ENCODE data around the gene FHOD1.
A peak's percentile ranks its signal among the peaks of the same experiment; 100 is the strongest.

FHOD1 gene

GRCh38 chr16:67193536-67193935 is 53.7 kb downstream of the FHOD1 start:
- Mint-ChIP-seq H3K36me3 (peaks cover 39 to 50% of the 10 kb centered on the region in 2 donors), H3K27me3 (no peaks in the 10 kb centered on the region), H3K4me1 (peaks cover 28 to 68% of the 10 kb centered on the region in 2 donors), H3K27ac (peak overlapping the region; percentile 37), H3K4me3 (peak overlapping the region; percentile 89), H3K9me3 (no peaks in the 10 kb centered on the region)
- ATAC-seq (replicated peaks) (no peak), DNase-seq (no peak)

- H3K9me3 Mint-ChIP-seq = no peaks in the 10 kb centered on the region
Measured at GRCh38 chr16:67192781-67193361, 54.4 kb downstream of the FHOD1 start.

GRCh38 chr16:67191995-67192681 is 55.1 kb downstream of the FHOD1 start, which contains the start of gene E2F4:
Gene E2F4 (plus strand): TSS chr16:67192155. CDS start chr16:67192228, 73 bp downstream.
- peaks cover 0 to 6% of the 10 kb centered on the region in 2 donors for H3K27me3 Mint-ChIP-seq
- ATAC-seq (replicated peaks) (peak; percentile 99 to 100), DNase-seq (peak; percentile 85)
- H3K4me1 Mint-ChIP-seq = peaks cover 23 to 55% of the 10 kb centered on the region in 2 donors
- H3K4me3 Mint-ChIP-seq = peak within 1 kb of the TSS; percentile 89
- peak within 1 kb of the TSS; percentile 88 for H3K27ac Mint-ChIP-seq
- peaks cover 30 to 38% of the 10 kb centered on the region in 2 donors for H3K36me3 Mint-ChIP-seq
- H3K9me3 Mint-ChIP-seq = no peaks in the 10 kb centered on the region

More at GRCh38 chr16:67192781-67193361, 54.4 kb downstream of the FHOD1 start:
- Mint-ChIP-seq H3K4me3 (peak overlapping the region; percentile 89), H3K4me1 (peaks cover 23 to 61% of the 10 kb centered on the region in 2 donors), H3K27me3 (no peaks in the 10 kb centered on the region), H3K27ac (peak overlapping the region; percentile 88), H3K36me3 (peaks cover 33 to 43% of the 10 kb centered on the region in 2 donors)
- ATAC-seq (replicated peaks) (no peak), DNase-seq (no peak)

- ATAC-seq (replicated peaks) (peak in 1 of 2 donors; percentile 2), DNase-seq (no peak)
- H3K4me3 Mint-ChIP-seq = peak overlapping the region; percentile 89
- peak overlapping the region; percentile 88 for H3K27ac Mint-ChIP-seq
- H3K4me1 Mint-ChIP-seq = peaks cover 20 to 49% of the 10 kb centered on the region in 2 donors
- H3K9me3 Mint-ChIP-seq = no peaks in the 10 kb centered on the region
- peaks cover 2 to 12% of the 10 kb centered on the region in 2 donors for H3K27me3 Mint-ChIP-seq
- H3K36me3 Mint-ChIP-seq = peaks cover 23 to 32% of the 10 kb centered on the region in 2 donors
Measured at GRCh38 chr16:67191411-67191994, 55.8 kb downstream of the FHOD1 start.

GRCh38 chr16:67190448-67191399 is 56.6 kb downstream of the FHOD1 start:
- no peak for ATAC-seq (replicated peaks)
- Mint-ChIP-seq H3K4me1 (peaks cover 14 to 41% of the 10 kb centered on the region in 2 donors), H3K36me3 (peaks cover 16 to 24% of the 10 kb centered on the region in 2 donors), H3K27me3 (peaks cover 5 to 13% of the 10 kb centered on the region in 2 donors), H3K27ac (no peak overlapping the region), H3K9me3 (no peaks in the 10 kb centered on the region), H3K4me3 (no peak overlapping the region)
- DNase-seq = no peak

- Mint-ChIP-seq H3K27ac (no peak within 1 kb of the TSS), H3K9me3 (no peaks in the 10 kb centered on the region)
- ATAC-seq (replicated peaks) = no peak
Measured at GRCh38 chr16:67190041-67190440, 57.2 kb downstream of the FHOD1 start, which contains the start of gene EXOC3L1. Gene EXOC3L1 (minus strand): TSS chr16:67190136. CDS start chr16:67189676, 460 bp downstream.

GRCh38 chr16:67188798-67189197 is 58.5 kb downstream of the FHOD1 start:
- ATAC-seq (replicated peaks) (no peak), DNase-seq (no peak)
- Mint-ChIP-seq H3K36me3 (peaks cover 6 to 8% of the 10 kb centered on the region in 2 donors), H3K4me1 (peaks cover 20 to 37% of the 10 kb centered on the region in 2 donors), H3K27me3 (peaks cover 11 to 20% of the 10 kb centered on the region in 2 donors), H3K4me3 (no peak overlapping the region), H3K27ac (no peak overlapping the region), H3K9me3 (no peaks in the 10 kb centered on the region)

More at GRCh38 chr16:67190041-67190440, 57.2 kb downstream of the FHOD1 start, which contains the start of gene EXOC3L1:
- no peak for DNase-seq
- peaks cover 11 to 19% of the 10 kb centered on the region in 2 donors for H3K27me3 Mint-ChIP-seq
- peaks cover 9 to 17% of the 10 kb centered on the region in 2 donors for H3K36me3 Mint-ChIP-seq
- no peak within 1 kb of the TSS for H3K4me3 Mint-ChIP-seq
- H3K4me1 Mint-ChIP-seq = peaks cover 21 to 42% of the 10 kb centered on the region in 2 donors

GRCh38 chr16:67188323-67188722 is 59.0 kb downstream of the FHOD1 start:
- Mint-ChIP-seq H3K4me1 (peaks cover 19 to 32% of the 10 kb centered on the region in 2 donors), H3K36me3 (peaks cover 6 to 8% of the 10 kb centered on the region in 2 donors)

GRCh38 chr16:67187175-67187890 is 59.9 kb downstream of the FHOD1 start:
- Mint-ChIP-seq H3K9me3 (no peaks in the 10 kb centered on the region), H3K36me3 (peaks cover 0 to 3% of the 10 kb centered on the region in 2 donors), H3K4me1 (peaks cover 17 to 24% of the 10 kb centered on the region in 2 donors), H3K27ac (no peak overlapping the region), H3K27me3 (peaks cover 11 to 20% of the 10 kb centered on the region in 2 donors), H3K4me3 (no peak overlapping the region)
- DNase-seq (no peak), ATAC-seq (replicated peaks) (no peak)

More at GRCh38 chr16:67188323-67188722, 59.0 kb downstream of the FHOD1 start:
- Mint-ChIP-seq H3K27me3 (peaks cover 11 to 20% of the 10 kb centered on the region in 2 donors), H3K4me3 (no peak overlapping the region), H3K9me3 (no peaks in the 10 kb centered on the region), H3K27ac (no peak overlapping the region)
- DNase-seq (no peak), ATAC-seq (replicated peaks) (no peak)

- Mint-ChIP-seq H3K4me1 (peaks cover 14 to 19% of the 10 kb centered on the region in 2 donors), H3K27me3 (peaks cover 11 to 20% of the 10 kb centered on the region in 2 donors), H3K4me3 (no peak overlapping the region), H3K36me3 (no peaks in the 10 kb centered on the region), H3K9me3 (no peaks in the 10 kb centered on the region), H3K27ac (no peak overlapping the region)
- DNase-seq (no peak), ATAC-seq (replicated peaks) (no peak)
Measured at GRCh38 chr16:67186550-67186950, 60.7 kb downstream of the FHOD1 start.

- no peaks in the 10 kb centered on the region for H3K36me3 Mint-ChIP-seq
- H3K9me3 Mint-ChIP-seq = no peaks in the 10 kb centered on the region
- H3K27me3 Mint-ChIP-seq = peaks cover 11 to 20% of the 10 kb centered on the region in 2 donors
- no peak for ATAC-seq (replicated peaks)
- peaks cover 12 to 14% of the 10 kb centered on the region in 2 donors for H3K4me1 Mint-ChIP-seq
- DNase-seq = no peak
- no peak overlapping the region for H3K27ac Mint-ChIP-seq
- no peak overlapping the region for H3K4me3 Mint-ChIP-seq
Measured at GRCh38 chr16:67185651-67186134, 61.6 kb downstream of the FHOD1 start.

- H3K27me3 Mint-ChIP-seq = peaks cover 11 to 20% of the 10 kb centered on the region in 2 donors
- DNase-seq (peak; percentile 76), ATAC-seq (replicated peaks) (peak; percentile 40 to 48)
- H3K36me3 Mint-ChIP-seq = no peaks in the 10 kb centered on the region
- peak overlapping the region in 1 of 2 donors; percentile 88 for H3K4me3 Mint-ChIP-seq
- H3K4me1 Mint-ChIP-seq = peaks cover 12 to 14% of the 10 kb centered on the region in 2 donors
- peak overlapping the region; percentile 81 for H3K27ac Mint-ChIP-seq
- H3K9me3 Mint-ChIP-seq = no peaks in the 10 kb centered on the region
Measured at GRCh38 chr16:67184995-67185650, 62.2 kb downstream of the FHOD1 start.
